KMS-11 (cell line): ENCODE results near the gene PADI4.

ENCODE experiments used
- H2AFZ ChIP-seq: fragments of 200-600 bp; sonication (generic); 2 replicates; pipeline ENCODE4 v1.6.1; 2016; ENCODE audit warnings: antibody characterized with exemption, mixed run types, low read depth
- H3K27ac ChIP-seq: fragments of 200-600 bp; sonication (generic); 2 replicates; pipeline ENCODE4 v1.6.1; 2016; ENCODE audit warnings: mild to moderate bottlenecking, mixed run types
- H3K27me3 ChIP-seq: fragments of 200-600 bp; sonication (generic); 2 replicates; pipeline ENCODE4 v1.6.1; 2017; ENCODE audit warnings: mild to moderate bottlenecking, low read depth, mixed run types, moderate library complexity; ENCODE audit not compliant: insufficient read depth
- H3K36me3 ChIP-seq: fragments of 200-600 bp; sonication (generic); 2 replicates; pipeline ENCODE4 v1.6.1; 2017; ENCODE audit warnings: mild to moderate bottlenecking, mixed run types; ENCODE audit not compliant: insufficient read depth
- H3K4me1 ChIP-seq: fragments of 200-600 bp; sonication (generic); 2 replicates; pipeline ENCODE4 v1.6.1; 2016; ENCODE audit warnings: mild to moderate bottlenecking, low read depth, mixed run types; ENCODE audit not compliant: poor library complexity, severe bottlenecking
- H3K4me2 ChIP-seq: fragments of 200-600 bp; sonication (generic); 2 replicates; pipeline ENCODE4 v1.7.0; 2016; ENCODE audit warnings: mild to moderate bottlenecking, mixed run types
- H3K4me3 ChIP-seq: fragments of 200-600 bp; sonication (generic); IDR thresholded peaks from 2 replicates; pipeline ENCODE4 v1.6.1; 2017; ENCODE audit warnings: low read depth, low read length, mixed read lengths; ENCODE audit not compliant: insufficient read depth
- H3K79me2 ChIP-seq: fragments of 200-600 bp; sonication (generic); 2 replicates; pipeline ENCODE4 v1.6.1; 2016; ENCODE audit warnings: low read depth, mixed run types; ENCODE audit not compliant: insufficient read depth
- H3K9ac ChIP-seq: fragments of 200-600 bp; sonication (generic); 2 replicates; pipeline ENCODE4 v1.6.1; 2016; ENCODE audit warnings: mild to moderate bottlenecking, mixed run types
- H4K20me1 ChIP-seq: fragments of 200-600 bp; sonication (generic); 2 replicates; pipeline ENCODE4 v1.6.1; 2016; ENCODE audit warnings: mild to moderate bottlenecking, mixed run types; ENCODE audit not compliant: insufficient read depth
- TF ChIP-seq, protein P1 (sequence below): fragments of 200-600 bp; sonication (generic); conservative IDR thresholded peaks from 2 replicates; pipeline ENCODE4 v1.6.1; 2017; ENCODE audit warnings: low read depth, mild to moderate bottlenecking, antibody characterized with exemption, low read length, moderate library complexity, mixed read lengths

PADI4 gene

GRCh38 chr1:17358557-17358956 is 50.6 kb downstream of the PADI4 start:
- H3K27me3 ChIP-seq = peaks cover 60% of the 10 kb centered on the region

DNA sequence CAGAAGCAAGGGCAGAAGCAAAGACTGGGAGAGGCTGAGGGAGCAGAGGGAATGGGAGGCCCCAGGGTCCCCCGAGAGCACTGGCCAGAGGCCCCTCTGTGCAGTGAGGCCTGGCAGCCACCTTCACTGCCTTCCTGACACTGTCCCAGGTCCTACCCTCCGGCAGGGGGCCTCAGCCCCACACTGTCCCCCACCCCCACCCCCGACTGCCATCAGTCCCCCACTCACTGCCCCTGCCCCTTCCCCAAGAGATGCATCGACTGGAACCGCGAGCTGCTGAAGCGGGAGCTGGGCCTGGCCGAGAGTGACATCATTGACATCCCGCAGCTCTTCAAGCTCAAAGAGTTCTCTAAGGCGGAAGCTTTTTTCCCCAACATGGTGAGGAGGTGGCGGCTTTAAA is 51.0 kb downstream of the PADI4 start:
- Histone ChIP-seq H3K36me3 (no peaks in the 10 kb centered on the region), H2AFZ (no peak overlapping the region), H3K4me3 (no peak overlapping the region), H3K4me2 (no peak overlapping the region), H3K79me2 (no peaks in the 10 kb centered on the region), H3K27ac (no peak overlapping the region), H4K20me1 (no peaks in the 10 kb centered on the region), H3K4me1 (no peaks in the 10 kb centered on the region), H3K27me3 (peaks cover 60% of the 10 kb centered on the region), H3K9ac (no peak overlapping the region)
- TF ChIP-seq, protein P1, sequence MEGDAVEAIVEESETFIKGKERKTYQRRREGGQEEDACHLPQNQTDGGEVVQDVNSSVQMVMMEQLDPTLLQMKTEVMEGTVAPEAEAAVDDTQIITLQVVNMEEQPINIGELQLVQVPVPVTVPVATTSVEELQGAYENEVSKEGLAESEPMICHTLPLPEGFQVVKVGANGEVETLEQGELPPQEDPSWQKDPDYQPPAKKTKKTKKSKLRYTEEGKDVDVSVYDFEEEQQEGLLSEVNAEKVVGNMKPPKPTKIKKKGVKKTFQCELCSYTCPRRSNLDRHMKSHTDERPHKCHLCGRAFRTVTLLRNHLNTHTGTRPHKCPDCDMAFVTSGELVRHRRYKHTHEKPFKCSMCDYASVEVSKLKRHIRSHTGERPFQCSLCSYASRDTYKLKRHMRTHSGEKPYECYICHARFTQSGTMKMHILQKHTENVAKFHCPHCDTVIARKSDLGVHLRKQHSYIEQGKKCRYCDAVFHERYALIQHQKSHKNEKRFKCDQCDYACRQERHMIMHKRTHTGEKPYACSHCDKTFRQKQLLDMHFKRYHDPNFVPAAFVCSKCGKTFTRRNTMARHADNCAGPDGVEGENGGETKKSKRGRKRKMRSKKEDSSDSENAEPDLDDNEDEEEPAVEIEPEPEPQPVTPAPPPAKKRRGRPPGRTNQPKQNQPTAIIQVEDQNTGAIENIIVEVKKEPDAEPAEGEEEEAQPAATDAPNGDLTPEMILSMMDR = no peak

More at GRCh38 chr1:17358557-17358956, 50.6 kb downstream of the PADI4 start:
- no peaks in the 10 kb centered on the region for H3K4me1 ChIP-seq
- H3K4me3 ChIP-seq = no peak overlapping the region
- H3K4me2 ChIP-seq = no peak overlapping the region
- H2AFZ ChIP-seq = no peak overlapping the region
- H3K27ac ChIP-seq = no peak overlapping the region
- TF ChIP-seq, protein P1 = no peak
- H3K36me3 ChIP-seq = no peaks in the 10 kb centered on the region
- no peaks in the 10 kb centered on the region for H4K20me1 ChIP-seq
- H3K9ac ChIP-seq = no peak overlapping the region
- no peaks in the 10 kb centered on the region for H3K79me2 ChIP-seq

- Histone ChIP-seq H3K4me2 (no peak overlapping the region), H3K9ac (no peak overlapping the region), H3K4me3 (no peak overlapping the region), H3K27ac (no peak overlapping the region), H2AFZ (no peak overlapping the region), H3K36me3 (no peaks in the 10 kb centered on the region), H3K79me2 (no peaks in the 10 kb centered on the region), H3K4me1 (no peaks in the 10 kb centered on the region), H3K27me3 (peaks cover 59% of the 10 kb centered on the region), H4K20me1 (no peaks in the 10 kb centered on the region)
- TF ChIP-seq, protein P1 = no peak
Observed at GRCh38 chr1:17359808-17360207, 51.8 kb downstream of the PADI4 start.

DNA sequence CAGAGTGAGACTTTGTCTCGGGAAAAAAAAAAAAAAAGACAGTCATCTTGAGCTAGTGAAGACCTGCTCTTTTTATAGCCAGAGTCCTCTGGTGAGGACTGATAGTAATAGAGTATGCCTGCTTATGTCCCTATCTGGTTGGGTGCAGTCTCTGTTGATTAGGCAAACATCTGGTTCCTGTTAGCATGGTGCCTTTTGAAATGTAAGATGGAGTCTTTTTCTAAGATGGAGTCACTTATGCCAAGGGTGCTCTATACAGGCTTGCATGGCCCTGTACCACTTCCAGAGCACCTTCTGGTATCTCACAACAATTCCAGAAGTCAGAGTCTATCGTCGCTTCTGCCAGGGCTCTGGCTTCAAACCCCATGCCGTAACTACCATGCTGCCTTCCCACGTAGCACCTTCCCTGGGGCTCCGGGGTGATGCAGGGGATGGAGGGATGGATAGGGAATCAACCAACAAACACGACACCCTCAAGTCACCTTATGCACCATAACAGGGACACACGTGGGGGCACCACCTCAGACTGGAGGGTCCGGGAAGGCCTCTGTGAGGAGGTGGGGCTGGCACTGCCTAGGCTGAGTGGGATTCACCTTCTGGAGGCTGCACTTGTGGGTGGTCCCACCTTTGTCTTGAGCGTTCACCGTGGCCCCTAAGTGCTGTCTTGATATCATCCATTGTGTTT is 52.4 kb downstream of the PADI4 start:
- H3K4me1 ChIP-seq = no peaks in the 10 kb centered on the region
- H3K79me2 ChIP-seq = no peaks in the 10 kb centered on the region
- H3K9ac ChIP-seq = no peak overlapping the region
- H4K20me1 ChIP-seq = no peaks in the 10 kb centered on the region
- no peak overlapping the region for H2AFZ ChIP-seq
- no peaks in the 10 kb centered on the region for H3K36me3 ChIP-seq
- peaks cover 60% of the 10 kb centered on the region for H3K27me3 ChIP-seq
- TF ChIP-seq, protein P1 = no peak
- no peak overlapping the region for H3K4me3 ChIP-seq
- H3K4me2 ChIP-seq = no peak overlapping the region
- H3K27ac ChIP-seq = no peak overlapping the region
